Medulla oblongata (tissue), 1 donor: ENCODE data around the gene SIRPG.
"Not testable (repeated sequence)": the region's sequence is repeated elsewhere in the genome, so short reads cannot be mapped to it uniquely, and the experiment has no call there.

Source experiments
- DNase-seq: peaks from one replicate; pipeline ENCODE4 v3.0.0-alpha.2; 2015; ENCODE audit errors: extremely low spot score

The SIRPG gene

GRCh38 chr20:1635291-1635979 lies 22.1 kb downstream of the SIRPG start:
- DNase-seq, result no peak

GRCh38 chr20:1633535-1633934 lies 24.0 kb downstream of the SIRPG start:
- DNase-seq, result no peak

- DNase-seq, result no peak
Observed at GRCh38 chr20:1632178-1632577, 25.4 kb downstream of the SIRPG start.

- DNase-seq, result no peak
Observed at GRCh38 chr20:1631309-1632151, 26.0 kb downstream of the SIRPG start.

GRCh38 chr20:1630186-1630585 lies 27.4 kb downstream of the SIRPG start:
- DNase-seq, result no peak

- DNase-seq, result no peak
Observed at GRCh38 chr20:1629321-1629720, 28.3 kb downstream of the SIRPG start.

- DNase-seq, result no peak
Observed at GRCh38 chr20:1628621-1629020, 29.0 kb downstream of the SIRPG start.

GRCh38 chr20:1627200-1627550 lies 30.4 kb downstream of the SIRPG start:
- DNase-seq, result peak; percentile 1

GRCh38 chr20:1626528-1627199 lies 30.9 kb downstream of the SIRPG start:
- DNase-seq, result peak; percentile 1

GRCh38 chr20:1625083-1625690 lies 32.4 kb downstream of the SIRPG start:
- peak; percentile 1 for DNase-seq

GRCh38 chr20:1623501-1624205 lies 33.9 kb downstream of the SIRPG start:
- DNase-seq, result peak; percentile 5

GRCh38 chr20:1622450-1622849 lies 35.1 kb downstream of the SIRPG start:
- DNase-seq, result peak; percentile 1

- DNase-seq, result peak; percentile 0
Observed at GRCh38 chr20:1621316-1621715, 36.3 kb downstream of the SIRPG start.

- DNase-seq, result peak; percentile 48
Observed at GRCh38 chr20:1619861-1620444, 37.6 kb downstream of the SIRPG start, which contains the start of gene SIRPB1. Gene SIRPB1, minus strand, starts transcription at chr20:1620009. Its CDS starts 65 bp downstream, at chr20:1619944.

- DNase-seq, result peak; percentile 2
Observed at GRCh38 chr20:1618954-1619540, 38.5 kb downstream of the SIRPG start.

GRCh38 chr20:1618479-1618878 lies 39.1 kb downstream of the SIRPG start:
- DNase-seq, result no peak

GRCh38 chr20:1616858-1617434 lies 40.6 kb downstream of the SIRPG start:
- peak; percentile 0 for DNase-seq

GRCh38 chr20:1610404-1610803 lies 47.2 kb downstream of the SIRPG start:
- DNase-seq, result not testable (repeated sequence)

GRCh38 chr20:1608678-1609347 lies 48.8 kb downstream of the SIRPG start:
- not testable (repeated sequence) for DNase-seq

- no peak for DNase-seq
Observed at GRCh38 chr20:1600736-1601135, 56.8 kb downstream of the SIRPG start.
